SU-DHL-6 (cell line): ENCODE measurements around the gene FGF8.

Source experiments
- H2AFZ ChIP-seq: fragments of 200-600 bp; sonication (generic); 2 replicates; pipeline ENCODE4 v1.6.1; 2014; ENCODE audit warnings: low read depth, mild to moderate bottlenecking, moderate library complexity, mixed read lengths, antibody characterized with exemption, low read length; ENCODE audit not compliant: severe bottlenecking
- H3F3A ChIP-seq: fragments of 200-600 bp; shearing (Covaris generic); 2 replicates; pipeline ENCODE4 v1.6.0; 2016; ENCODE audit warnings: antibody characterized with exemption, mild to moderate bottlenecking; ENCODE audit not compliant: insufficient read depth
- H3K27ac ChIP-seq: fragments of 200-600 bp; sonication (generic); 2 replicates; pipeline ENCODE4 v1.5.1; 2016; ENCODE audit warnings: low read depth, mild to moderate bottlenecking, low read length, moderate library complexity, mixed read lengths
- H3K27me3 ChIP-seq: fragments of 200-600 bp; sonication (generic), shearing (Covaris generic); 2 replicates; pipeline ENCODE4 v1.6.0; 2014; ENCODE audit warnings: mild to moderate bottlenecking, low read length
- H3K36me3 ChIP-seq: fragments of 200-600 bp; sonication (generic); 2 replicates; pipeline ENCODE4 v1.6.1; 2014; ENCODE audit warnings: mild to moderate bottlenecking, low read length, mixed read lengths
- H3K4me2 ChIP-seq: fragments of 300-600, 200-600 bp; shearing (Covaris generic), sonication (generic); 2 replicates; pipeline ENCODE4 v1.6.0; 2014; ENCODE audit warnings: low read length, low read depth, mild to moderate bottlenecking; ENCODE audit not compliant: poor library complexity, severe bottlenecking
- H3K4me3 ChIP-seq: fragments of 200-600 bp; sonication (generic); 2 replicates; pipeline ENCODE4 v1.5.1; 2014; ENCODE audit warnings: antibody characterized with exemption, low read length, mild to moderate bottlenecking, mixed read lengths; ENCODE audit not compliant: insufficient read depth, poor library complexity, severe bottlenecking
- H3K79me2 ChIP-seq: fragments of 200-600 bp; sonication (generic); 2 replicates; pipeline ENCODE4 v1.6.1; 2014; ENCODE audit warnings: mild to moderate bottlenecking, low read length, moderate library complexity; ENCODE audit not compliant: insufficient read depth
- H3K9ac ChIP-seq: fragments of 200-600 bp; sonication (generic); 2 replicates; pipeline ENCODE4 v1.7.0; 2014; ENCODE audit warnings: mild to moderate bottlenecking, low read length
- H3K9me2 ChIP-seq: fragments of 200-600 bp; sonication (generic); replicated peaks from 2 replicates; pipeline ENCODE4 v1.6.1; 2014; ENCODE audit warnings: low read length; ENCODE audit not compliant: insufficient read depth
- H3K9me3 ChIP-seq: fragments of 200-600 bp; sonication (generic); 2 replicates; pipeline ENCODE4 v1.6.1; 2014; ENCODE audit warnings: low read length, mixed read lengths; ENCODE audit not compliant: insufficient read depth
- H4K20me1 ChIP-seq: fragments of 200-600 bp; sonication (generic); 2 replicates; pipeline ENCODE4 v1.6.1; 2014; ENCODE audit warnings: low read depth, mild to moderate bottlenecking, antibody characterized with exemption, low read length, moderate library complexity, mixed read lengths
- CTCF ChIP-seq: fragments of 200-600 bp; sonication (generic); IDR thresholded peaks from one replicate; pipeline ENCODE4 v1.5.1; 2017; ENCODE audit warnings: antibody characterized with exemption, mild to moderate bottlenecking, low read length, moderate library complexity; ENCODE audit not compliant: insufficient read depth, poor library complexity, severe bottlenecking
- EZH2phosphoT487 ChIP-seq: fragments of 200-600 bp; sonication (generic), shearing (Covaris generic); conservative IDR thresholded peaks from 2 replicates; pipeline ENCODE4 v1.6.1; 2018; ENCODE audit warnings: mild to moderate bottlenecking, antibody characterized with exemption, low read length, moderate library complexity, mixed read lengths

The FGF8 gene

GRCh38 chr10:101720606-101721230, 55.2 kb downstream of the FGF8 start:
- TF ChIP-seq CTCF (no peak), EZH2phosphoT487 (no peak)
- Histone ChIP-seq H3K36me3 (no peaks in the 10 kb centered on the region), H3K4me2 (no peak overlapping the region), H3F3A (no peaks in the 10 kb centered on the region), H3K27me3 (no peaks in the 10 kb centered on the region), H4K20me1 (no peaks in the 10 kb centered on the region), H3K4me3 (no peak overlapping the region), H3K9ac (no peak overlapping the region), H3K79me2 (no peaks in the 10 kb centered on the region), H2AFZ (no peak overlapping the region), H3K9me2 (no peaks in the 10 kb centered on the region), H3K9me3 (no peaks in the 10 kb centered on the region), H3K27ac (no peak overlapping the region)
